Cardiac fibroblast (primary cell): ENCODE data around the gene NXN.

ENCODE experiments used
- DNase-seq, 2 donors: peaks; one replicate each; pipeline versions ENCODE4 v3.0.0 to v3.0.0-alpha.2; 2010; ENCODE audit warnings: low read depth in 2 of 2
- H3K4me3 ChIP-seq, 2 donors: replicated peaks in 1 of 2; 1 replicate in 1 of 2; 2 replicates in 1 of 2; pipeline ENCODE4 v1.5.1; 2011; ENCODE audit warnings: low read depth in 2 of 2, low read length in 2 of 2, mild to moderate bottlenecking in 2 of 2, moderate library complexity in 1 of 2
- TF ChIP-seq, protein P1 (sequence below): IDR thresholded peaks from one replicate; pipeline ENCODE4 v1.5.1; 2011; ENCODE audit warnings: low read depth, mild to moderate bottlenecking, low read length, inconsistent platforms

NXN gene

DNA sequence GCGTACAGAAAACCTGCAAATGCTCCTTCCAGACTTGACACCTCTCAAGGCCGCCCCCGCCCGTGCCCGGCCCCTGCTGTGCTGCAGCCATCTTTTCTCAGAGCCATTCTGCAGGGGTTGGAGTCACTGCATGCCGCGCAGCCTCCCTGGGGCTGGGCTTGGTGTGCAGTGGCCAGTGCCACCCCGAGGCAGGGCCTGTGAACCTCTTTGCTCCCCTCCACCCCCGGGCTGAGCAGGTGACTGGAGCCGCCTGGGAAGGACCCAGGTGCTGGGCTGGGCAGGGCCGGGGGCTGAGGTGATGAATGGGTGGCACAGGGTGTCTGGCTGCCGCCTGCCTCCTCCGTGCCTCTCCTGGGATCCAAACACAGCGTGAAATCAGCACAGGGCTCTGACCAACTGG, 177.1 kb downstream of the NXN start:
- DNase-seq = no peak
- TF ChIP-seq, protein P1, sequence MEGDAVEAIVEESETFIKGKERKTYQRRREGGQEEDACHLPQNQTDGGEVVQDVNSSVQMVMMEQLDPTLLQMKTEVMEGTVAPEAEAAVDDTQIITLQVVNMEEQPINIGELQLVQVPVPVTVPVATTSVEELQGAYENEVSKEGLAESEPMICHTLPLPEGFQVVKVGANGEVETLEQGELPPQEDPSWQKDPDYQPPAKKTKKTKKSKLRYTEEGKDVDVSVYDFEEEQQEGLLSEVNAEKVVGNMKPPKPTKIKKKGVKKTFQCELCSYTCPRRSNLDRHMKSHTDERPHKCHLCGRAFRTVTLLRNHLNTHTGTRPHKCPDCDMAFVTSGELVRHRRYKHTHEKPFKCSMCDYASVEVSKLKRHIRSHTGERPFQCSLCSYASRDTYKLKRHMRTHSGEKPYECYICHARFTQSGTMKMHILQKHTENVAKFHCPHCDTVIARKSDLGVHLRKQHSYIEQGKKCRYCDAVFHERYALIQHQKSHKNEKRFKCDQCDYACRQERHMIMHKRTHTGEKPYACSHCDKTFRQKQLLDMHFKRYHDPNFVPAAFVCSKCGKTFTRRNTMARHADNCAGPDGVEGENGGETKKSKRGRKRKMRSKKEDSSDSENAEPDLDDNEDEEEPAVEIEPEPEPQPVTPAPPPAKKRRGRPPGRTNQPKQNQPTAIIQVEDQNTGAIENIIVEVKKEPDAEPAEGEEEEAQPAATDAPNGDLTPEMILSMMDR = no peak
- no peak overlapping the region for H3K4me3 ChIP-seq

DNA sequence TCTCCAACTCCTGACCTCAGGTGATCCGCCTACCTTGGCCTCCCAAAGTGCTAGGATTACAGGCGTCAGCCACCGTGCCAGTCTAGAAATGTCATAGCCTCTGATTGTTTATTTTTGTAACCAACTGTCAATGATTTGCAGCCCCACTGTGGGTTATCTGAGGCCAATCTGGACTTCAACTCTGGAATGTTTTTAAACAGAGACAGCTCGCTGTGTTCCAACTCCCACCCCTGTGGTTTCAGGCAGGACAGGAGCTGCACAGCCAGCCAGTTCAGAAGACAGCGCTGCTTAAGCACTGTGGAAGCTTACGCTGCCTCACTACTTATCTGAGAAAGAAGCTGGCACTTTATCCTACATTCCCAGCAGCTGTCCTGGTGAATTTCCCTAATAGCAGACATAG, 177.9 kb downstream of the NXN start:
- peak in 1 of 2 donors; percentile 20 for DNase-seq
- TF ChIP-seq, protein P1 = no peak
- H3K4me3 ChIP-seq = no peak overlapping the region

DNA sequence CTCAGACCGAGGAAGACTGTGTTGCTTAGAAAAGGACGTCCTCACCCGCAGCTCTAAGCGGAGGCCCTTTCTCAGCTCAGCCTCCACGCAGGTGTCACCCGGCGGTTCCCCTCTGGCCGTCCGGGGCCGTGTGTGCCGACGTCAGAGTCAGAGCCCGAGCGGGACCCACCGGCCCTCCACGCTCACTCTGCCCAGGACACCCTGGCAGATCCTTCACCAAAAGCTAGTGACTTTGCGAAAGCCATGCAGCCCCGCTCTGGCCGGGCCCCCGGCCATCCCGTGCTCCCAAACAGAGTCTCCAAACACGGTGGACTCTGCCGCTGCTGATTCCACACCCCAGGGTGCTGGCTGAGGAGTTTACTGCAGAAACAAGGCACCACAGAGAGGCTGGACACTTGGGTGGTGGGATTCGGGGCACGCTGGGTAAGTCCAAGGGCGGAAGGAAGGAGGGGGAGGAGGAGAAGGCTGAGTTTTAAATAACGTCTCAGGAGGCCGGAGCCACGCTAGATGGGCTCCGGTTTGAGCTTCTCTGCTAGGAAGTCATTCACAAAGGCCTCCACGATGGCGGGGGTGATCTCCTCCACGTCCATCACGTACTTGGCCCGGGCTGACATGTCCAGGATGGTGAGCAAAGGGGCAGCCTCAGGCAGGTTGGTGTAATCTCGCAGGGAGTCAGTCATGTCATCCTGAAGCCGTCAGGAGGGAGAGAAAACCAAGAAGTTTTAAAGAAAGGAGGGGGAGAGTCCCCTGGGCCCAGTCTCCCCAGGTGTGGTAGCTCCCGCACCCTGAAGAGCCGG, 178.9 kb downstream of the NXN start:
- no peak overlapping the region for H3K4me3 ChIP-seq
- no peak for DNase-seq
- TF ChIP-seq, protein P1 = no peak

DNA sequence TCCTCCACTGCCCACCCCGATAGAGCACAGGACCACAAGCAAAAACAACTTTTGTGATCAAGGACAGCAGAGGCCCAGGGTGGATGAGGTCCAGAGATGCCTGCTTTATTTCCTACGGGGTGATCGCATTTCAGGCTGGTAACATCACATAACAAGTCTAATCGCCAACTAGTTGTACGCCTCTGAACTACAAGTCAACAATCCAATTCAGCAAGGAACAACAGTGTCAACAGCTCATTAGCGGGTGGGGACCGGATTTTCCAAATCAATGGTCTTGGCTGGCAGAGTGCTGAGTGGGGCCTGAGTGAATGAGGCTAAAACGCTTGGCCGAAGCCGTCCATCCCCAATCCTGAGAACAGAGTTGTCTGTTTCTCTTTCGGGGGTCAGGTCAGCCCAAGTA, 180.3 kb downstream of the NXN start:
- TF ChIP-seq, protein P1 = no peak

DNA sequence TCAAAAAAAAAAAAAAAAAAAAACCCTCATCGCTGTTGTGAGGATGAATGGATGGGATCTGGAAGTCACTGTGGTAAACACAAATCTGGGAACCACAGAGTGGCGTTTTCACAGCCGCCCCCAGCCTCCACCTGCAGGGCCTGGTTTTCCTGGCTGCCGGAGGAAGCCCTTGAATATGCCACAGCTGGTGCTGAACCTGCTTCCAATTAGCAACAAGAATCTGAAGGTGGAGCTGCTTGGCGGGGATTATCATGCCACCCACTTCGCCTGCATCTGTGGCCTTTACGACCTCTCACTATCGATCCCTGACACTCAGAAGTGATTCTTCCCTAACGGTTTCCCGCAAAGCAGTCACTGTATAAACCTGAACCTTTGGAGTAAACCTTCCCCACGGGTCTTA, 181.3 kb downstream of the NXN start:
- TF ChIP-seq, protein P1 = no peak
- DNase-seq = no peak
- no peak overlapping the region for H3K4me3 ChIP-seq

More for the DNA sequence above, 180.3 kb downstream of the NXN start:
- no peak for DNase-seq
- no peak overlapping the region for H3K4me3 ChIP-seq

DNA sequence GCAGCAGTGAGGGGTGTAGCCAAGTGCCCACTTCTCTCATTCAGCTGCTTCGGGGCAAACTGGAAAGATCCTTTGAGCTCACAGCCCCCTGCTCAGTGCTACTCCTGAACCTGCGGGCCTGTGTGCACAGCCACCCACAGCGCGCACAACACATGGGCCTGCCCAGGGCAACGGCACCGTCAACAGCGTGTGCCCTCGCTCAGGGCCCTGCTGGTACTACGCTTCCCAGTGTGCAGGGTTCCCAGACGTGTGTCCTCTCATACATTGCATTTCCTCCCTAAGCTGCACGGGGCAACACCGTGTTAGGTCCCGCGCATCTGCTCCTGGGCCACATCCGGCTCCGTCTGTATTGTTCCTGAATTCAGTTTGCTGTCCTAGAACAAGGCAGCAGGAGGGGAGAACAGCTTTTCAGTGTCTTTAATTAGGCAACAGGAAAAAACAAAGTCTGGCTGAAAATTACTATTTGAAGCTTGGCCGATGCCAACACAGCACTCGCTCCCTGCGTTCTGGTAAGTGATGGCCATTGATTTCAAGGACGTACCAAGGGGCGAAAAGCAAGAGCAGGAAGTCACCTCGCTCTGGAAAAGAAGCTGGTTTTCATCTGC, 182.2 kb downstream of the NXN start:
- TF ChIP-seq, protein P1 = no peak
- H3K4me3 ChIP-seq = no peak overlapping the region
- no peak for DNase-seq
